Keratinocyte (primary cell): ENCODE data around the gene OR2V2. TPM values are rescaled to one million over a fixed set of nuclear protein-coding genes. Genes with fewer than 3 reads are reported as not detected.

Experiments used
- DNase-seq: peaks from one replicate; pipeline ENCODE4 v3.0.0-alpha.2; 2011; ENCODE audit warnings: low read depth, missing footprints, low spot score
- FAIRE-seq: peaks from 2 replicates; lab custom pipeline; 2011; peaks lifted over from hg19 to GRCh38; lab: Jason Lieb, UNC
- H2AFZ ChIP-seq: 2 replicates; pipeline ENCODE4 v1.6.0; 2012; ENCODE audit warnings: low read length, control low read depth, inconsistent platforms; ENCODE audit not compliant: control insufficient read depth
- H3K27ac ChIP-seq: 2 replicates; pipeline ENCODE4 v1.5.1; 2011; ENCODE audit warnings: low read length; ENCODE audit not compliant: control insufficient read depth, insufficient read depth
- H3K27me3 ChIP-seq: 3 replicates; pipeline ENCODE4 v1.6.0; 2011; ENCODE audit warnings: low read length; ENCODE audit not compliant: control insufficient read depth, insufficient read depth; ENCODE audit errors: extremely low read depth
- H3K36me3 ChIP-seq, 2 experiments: 2 replicates in 1 of 2; 3 replicates in 1 of 2; pipeline ENCODE4 v1.5.1; 2011; ENCODE audit warnings: low read length in 2 of 2, mild to moderate bottlenecking in 1 of 2; ENCODE audit not compliant: control insufficient read depth in 2 of 2, insufficient read depth in 2 of 2; ENCODE audit errors: extremely low read depth in 1 of 2
- H3K4me1 ChIP-seq: 3 replicates; pipeline ENCODE4 v1.5.1; 2011; ENCODE audit warnings: low read length; ENCODE audit not compliant: control insufficient read depth, insufficient read depth; ENCODE audit errors: extremely low read depth
- H3K4me2 ChIP-seq: 3 replicates; pipeline ENCODE4 v1.6.0; 2011; ENCODE audit warnings: low read depth, low read length; ENCODE audit not compliant: control insufficient read depth, insufficient read depth; ENCODE audit errors: extremely low read depth
- H3K4me3 ChIP-seq, 3 experiments: fragments of 200-600 bp in 1 of 3; sonication (generic) in 1 of 3; 2 replicates in 2 of 3; 3 replicates in 1 of 3; pipeline ENCODE4 v1.5.1; 2011 to 2016; ENCODE audit warnings: low read length in 3 of 3, mild to moderate bottlenecking in 3 of 3, control low read depth in 2 of 3, inconsistent platforms in 1 of 3, low read depth in 1 of 3, mixed read lengths in 1 of 3, mixed run types in 1 of 3, moderate library complexity in 1 of 3; ENCODE audit not compliant: control insufficient read depth in 2 of 3, insufficient read depth in 2 of 3; ENCODE audit errors: extremely low read depth in 1 of 3
- H3K79me2 ChIP-seq: 2 replicates; pipeline ENCODE4 v1.6.0; 2012; ENCODE audit warnings: low read length; ENCODE audit not compliant: control insufficient read depth, insufficient read depth
- H3K9ac ChIP-seq: 3 replicates; pipeline ENCODE4 v1.6.0; 2011; ENCODE audit warnings: low read length; ENCODE audit not compliant: control insufficient read depth, insufficient read depth; ENCODE audit errors: extremely low read depth
- H3K9me1 ChIP-seq: 3 replicates; pipeline ENCODE4 v1.6.0; 2011; ENCODE audit warnings: low read length; ENCODE audit not compliant: control insufficient read depth, insufficient read depth; ENCODE audit errors: extremely low read depth
- H3K9me3 ChIP-seq: 2 replicates; pipeline ENCODE4 v1.5.1; 2012; ENCODE audit warnings: low read depth, low read length; ENCODE audit not compliant: control insufficient read depth
- H4K20me1 ChIP-seq: 3 replicates; pipeline ENCODE4 v1.6.0; 2011; ENCODE audit warnings: low read length; ENCODE audit not compliant: control insufficient read depth, insufficient read depth; ENCODE audit errors: extremely low read depth
- CTCF ChIP-seq, 3 experiments: IDR thresholded peaks in 1 of 3; conservative IDR thresholded peaks in 1 of 3; optimal IDR thresholded peaks in 1 of 3; 2 replicates in 2 of 3; 3 replicates in 1 of 3; pipeline versions ENCODE3 to v1.5.1; 2011; ENCODE audit warnings: low read length in 3 of 3, mild to moderate bottlenecking in 3 of 3, moderate library complexity in 2 of 3, control low read depth in 1 of 3, inconsistent platforms in 1 of 3; ENCODE audit not compliant: insufficient read depth in 2 of 3; ENCODE audit errors: extremely low read depth in 1 of 3
- EZH2 ChIP-seq: IDR thresholded peaks from one replicate; pipeline ENCODE4 v1.6.1; 2012; ENCODE audit warnings: inconsistent platforms, mild to moderate bottlenecking, low read length, moderate library complexity
- dilution Hi-C: fragments of 300-500 bp; cut with MboI; formaldehyde crosslinking; loops from one replicate; pipeline ENCODE4 v1.7.0; 2020; ENCODE audit warnings: low sequenced_read_pairs; ENCODE audit not compliant: extremely low pct_ligation_motif_present
- polyA plus RNA-seq, 5 experiments: library from polyadenylated mRNA; depleted of rRNA in 3 of 5; stranded (reverse) in 3 of 5; stranded (forward) in 1 of 5; unstranded in 1 of 5; fragments of >200 nt; gene quantifications; 1 replicate in 1 of 5; 2 replicates in 3 of 5; 3 replicates in 1 of 5; pipeline versions ENCODE4 v1.2.1 to v1.2.3, GENCODE V29; 2011 to 2012; ENCODE audit warnings: missing spikeins in 2 of 5, low read depth in 1 of 5, low replicate concordance in 1 of 5

The OR2V2 gene
- polyA plus RNA-seq, 1 donor (not counting 4 experiments of a cell fraction or from before 2014, with no cell fraction given): not detected

- Histone ChIP-seq H3K27me3 (no peaks in the 10 kb centered on the region), H3K9ac (no peak overlapping the region), H2AFZ (no peak overlapping the region), H3K4me2 (no peak overlapping the region), H3K4me1 (peaks cover 12% of the 10 kb centered on the region), H3K9me1 (no peaks in the 10 kb centered on the region), H3K9me3 (no peaks in the 10 kb centered on the region), H3K79me2 (no peaks in the 10 kb centered on the region), H4K20me1 (peaks cover 2% of the 10 kb centered on the region), H3K36me3 (no peaks in the 10 kb centered on the region), H3K27ac (no peak overlapping the region), H3K4me3 (no peak overlapping the region)
- TF ChIP-seq CTCF (optimal IDR thresholded peaks at IDR 0.05 in 1 of 3, IDR thresholded peaks at IDR 0.05 in 1 of 3, conservative IDR thresholded peaks at IDR 0.05 in 1 of 3; ENCODE audit: extremely low read depth in 1 of 3, insufficient read depth in 2 of 3, low read length in 3 of 3) (no peak), EZH2 (no peak)
- FAIRE-seq (no peak), DNase-seq (no peak)
- dilution Hi-C loops: no loop called here
Measured at GRCh38 chr5:181186022-181186421, 38.6 kb downstream of the OR2V2 start.

GRCh38 chr5:181186986-181187499 is 39.7 kb downstream of the OR2V2 start:
- Histone ChIP-seq H3K79me2 (no peaks in the 10 kb centered on the region), H3K9me3 (no peaks in the 10 kb centered on the region), H3K9me1 (no peaks in the 10 kb centered on the region), H2AFZ (peak overlapping the region; percentile 22), H3K27me3 (no peaks in the 10 kb centered on the region), H3K4me3 (peak overlapping the region in 1 of 3 experiments; percentile 47), H3K4me2 (peak overlapping the region; percentile 76), H3K4me1 (peaks cover 12% of the 10 kb centered on the region), H4K20me1 (peaks cover 2% of the 10 kb centered on the region), H3K27ac (peak overlapping the region; percentile 14), H3K9ac (no peak overlapping the region), H3K36me3 (no peaks in the 10 kb centered on the region)
- FAIRE-seq (no peak), DNase-seq (no peak)
- no peak for TF ChIP-seq CTCF (optimal IDR thresholded peaks at IDR 0.05 in 1 of 3, IDR thresholded peaks at IDR 0.05 in 1 of 3, conservative IDR thresholded peaks at IDR 0.05 in 1 of 3; ENCODE audit: extremely low read depth in 1 of 3, insufficient read depth in 2 of 3, low read length in 3 of 3)
- no peak for TF ChIP-seq EZH2
- dilution Hi-C loops: no loop called here
